Calu3 (cell line): ENCODE data around the gene TNFRSF19. TPM values are rescaled to one million over a fixed set of nuclear protein-coding genes. Genes with fewer than 3 reads are reported as not detected.

Experiments
- BruUV-seq: library from RNA; stranded (reverse); fragments of 400-500 nt; replicated peaks from 2 replicates; lab custom pipeline; 2021; lab: Mats Ljungman, UMichigan
- CTCF ChIA-PET: fragments of 300-600 bp; sonication (Branson Sonifier 250); formaldehyde crosslinking; loops from one replicate; lab custom pipeline; 2022; ENCODE audit warnings: antibody characterized with exemption; lab: Charles Lee
- DNase-seq: peaks from one replicate; pipeline ENCODE4 v3.0.0; 2022
- H3K27ac Mint-ChIP-seq: one replicate; pipeline ENCODE4 v1.8.0; 2022; ENCODE audit warnings: mixed read lengths; ENCODE audit not compliant: unreplicated experiment
- H3K27me3 Mint-ChIP-seq: one replicate; pipeline ENCODE4 v1.8.0; 2022; ENCODE audit warnings: mixed read lengths; ENCODE audit not compliant: unreplicated experiment
- H3K36me3 Mint-ChIP-seq: one replicate; pipeline ENCODE4 v1.8.0; 2022; ENCODE audit warnings: mild to moderate bottlenecking, moderate library complexity, mixed read lengths; ENCODE audit not compliant: insufficient read depth, unreplicated experiment
- H3K4me1 Mint-ChIP-seq: one replicate; pipeline ENCODE4 v1.8.0; 2022; ENCODE audit warnings: mild to moderate bottlenecking, low read depth, mixed read lengths; ENCODE audit not compliant: unreplicated experiment
- H3K4me3 Mint-ChIP-seq: one replicate; pipeline ENCODE4 v1.8.0; 2022; ENCODE audit warnings: mild to moderate bottlenecking, low read depth, moderate library complexity, mixed read lengths; ENCODE audit not compliant: unreplicated experiment
- H3K9me3 Mint-ChIP-seq: one replicate; pipeline ENCODE4 v1.8.0; 2022; ENCODE audit warnings: low read depth, mixed read lengths; ENCODE audit not compliant: unreplicated experiment
- intact Hi-C: fragments of 100-400 bp; cut with micrococcal nuclease; formaldehyde crosslinking; loops from one replicate; pipeline ENCODE4 v1.10.0; 2022; ENCODE audit not compliant: unreplicated experiment
- total RNA-seq: library from RNA; stranded (reverse); gene quantifications from 2 replicates; pipeline ENCODE4 v1.2.3, GENCODE V29; 2022
- TF ChIP-seq, protein P1 (sequence below): fragments of 200-600 bp; IDR thresholded peaks from one replicate; pipeline ENCODE4 v1.8.0; 2022; ENCODE audit warnings: antibody characterized with exemption; ENCODE audit not compliant: unreplicated experiment

Gene TNFRSF19
- total RNA-seq, 1 experiment from 2014 or later: 38.3 TPM

DNA sequence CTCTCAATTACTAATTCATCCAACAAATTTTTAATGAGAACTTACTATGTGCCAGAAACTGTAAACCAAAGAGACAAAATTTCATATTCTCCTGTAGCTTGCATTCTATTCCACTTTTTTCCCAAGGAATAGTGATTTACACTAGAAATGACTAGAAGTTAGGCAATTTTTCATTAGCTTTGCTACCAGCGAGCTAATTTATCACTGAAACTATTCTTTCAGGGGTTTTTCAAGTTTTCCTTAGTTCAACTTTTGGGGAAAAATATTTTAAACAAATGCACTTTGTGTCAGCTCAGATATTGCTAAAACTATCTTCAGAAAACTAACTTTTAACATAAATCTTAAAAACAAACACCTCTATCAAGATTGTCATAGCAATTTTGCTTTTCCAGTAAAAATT lies 5.4 kb downstream of the TNFRSF19 start:
- TF ChIP-seq, protein P1, sequence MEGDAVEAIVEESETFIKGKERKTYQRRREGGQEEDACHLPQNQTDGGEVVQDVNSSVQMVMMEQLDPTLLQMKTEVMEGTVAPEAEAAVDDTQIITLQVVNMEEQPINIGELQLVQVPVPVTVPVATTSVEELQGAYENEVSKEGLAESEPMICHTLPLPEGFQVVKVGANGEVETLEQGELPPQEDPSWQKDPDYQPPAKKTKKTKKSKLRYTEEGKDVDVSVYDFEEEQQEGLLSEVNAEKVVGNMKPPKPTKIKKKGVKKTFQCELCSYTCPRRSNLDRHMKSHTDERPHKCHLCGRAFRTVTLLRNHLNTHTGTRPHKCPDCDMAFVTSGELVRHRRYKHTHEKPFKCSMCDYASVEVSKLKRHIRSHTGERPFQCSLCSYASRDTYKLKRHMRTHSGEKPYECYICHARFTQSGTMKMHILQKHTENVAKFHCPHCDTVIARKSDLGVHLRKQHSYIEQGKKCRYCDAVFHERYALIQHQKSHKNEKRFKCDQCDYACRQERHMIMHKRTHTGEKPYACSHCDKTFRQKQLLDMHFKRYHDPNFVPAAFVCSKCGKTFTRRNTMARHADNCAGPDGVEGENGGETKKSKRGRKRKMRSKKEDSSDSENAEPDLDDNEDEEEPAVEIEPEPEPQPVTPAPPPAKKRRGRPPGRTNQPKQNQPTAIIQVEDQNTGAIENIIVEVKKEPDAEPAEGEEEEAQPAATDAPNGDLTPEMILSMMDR: no peak
- CTCF ChIA-PET: no interaction called here
- Mint-ChIP-seq H3K36me3 (peaks cover 23% of the 10 kb centered on the region), H3K4me3 (no peak overlapping the region), H3K27ac (no peak overlapping the region), H3K27me3 (no peaks in the 10 kb centered on the region), H3K4me1 (peaks cover 10% of the 10 kb centered on the region), H3K9me3 (no peaks in the 10 kb centered on the region)
- intact Hi-C loops: no loop called here
- BruUV-seq: no TSS peak
- DNase-seq: no peak

DNA sequence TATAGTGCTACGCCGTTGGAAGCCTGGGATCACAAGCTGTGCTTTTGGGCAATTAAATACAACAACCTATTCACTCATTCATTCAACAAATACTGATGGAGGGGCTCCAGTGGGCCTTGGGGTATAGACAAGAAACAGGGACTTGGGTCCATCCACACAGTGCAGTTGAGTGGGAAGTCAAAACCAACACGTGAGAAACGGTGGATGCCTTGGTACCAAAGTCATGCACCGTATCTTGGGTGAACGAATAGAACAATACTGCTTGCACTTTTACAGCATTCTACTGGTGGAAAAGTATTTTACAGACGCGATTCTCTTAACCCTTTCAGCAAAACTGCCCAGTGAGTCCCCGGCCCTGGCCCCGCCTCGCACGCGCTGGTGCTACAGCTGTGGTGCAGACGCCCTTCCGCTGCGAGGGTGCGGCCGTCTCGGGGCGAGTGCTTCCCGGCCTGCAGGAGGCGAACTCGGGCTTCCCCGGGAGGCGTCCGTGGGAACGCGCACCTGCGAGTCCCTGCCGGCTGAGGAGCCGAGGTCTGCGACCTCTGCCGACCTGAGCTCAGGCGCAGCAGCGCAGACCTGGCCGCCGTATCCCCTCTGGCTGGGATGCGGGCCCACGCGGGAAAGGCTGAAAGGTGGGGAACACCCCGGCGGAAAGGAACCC lies 8.3 kb downstream of the TNFRSF19 start:
- intact Hi-C loops: no loop called here
- CTCF ChIA-PET: interaction anchor here (0.7 to 1.0 kb wide), 2 partner anchors 32 to 76 kb away, joined by 3 to 7 read pairs; no protein-coding TSS in a partner anchor
- TF ChIP-seq, protein P1: peak; percentile 40
- H3K27ac Mint-ChIP-seq: no peak overlapping the region
- peak overlapping the region; percentile 81 for H3K4me3 Mint-ChIP-seq
- H3K4me1 Mint-ChIP-seq: peaks cover 10% of the 10 kb centered on the region
- DNase-seq: peak; percentile 78
- H3K9me3 Mint-ChIP-seq: no peaks in the 10 kb centered on the region
- peaks cover 23% of the 10 kb centered on the region for H3K36me3 Mint-ChIP-seq
- no peaks in the 10 kb centered on the region for H3K27me3 Mint-ChIP-seq
- BruUV-seq: TSS peak; percentile 72

DNA sequence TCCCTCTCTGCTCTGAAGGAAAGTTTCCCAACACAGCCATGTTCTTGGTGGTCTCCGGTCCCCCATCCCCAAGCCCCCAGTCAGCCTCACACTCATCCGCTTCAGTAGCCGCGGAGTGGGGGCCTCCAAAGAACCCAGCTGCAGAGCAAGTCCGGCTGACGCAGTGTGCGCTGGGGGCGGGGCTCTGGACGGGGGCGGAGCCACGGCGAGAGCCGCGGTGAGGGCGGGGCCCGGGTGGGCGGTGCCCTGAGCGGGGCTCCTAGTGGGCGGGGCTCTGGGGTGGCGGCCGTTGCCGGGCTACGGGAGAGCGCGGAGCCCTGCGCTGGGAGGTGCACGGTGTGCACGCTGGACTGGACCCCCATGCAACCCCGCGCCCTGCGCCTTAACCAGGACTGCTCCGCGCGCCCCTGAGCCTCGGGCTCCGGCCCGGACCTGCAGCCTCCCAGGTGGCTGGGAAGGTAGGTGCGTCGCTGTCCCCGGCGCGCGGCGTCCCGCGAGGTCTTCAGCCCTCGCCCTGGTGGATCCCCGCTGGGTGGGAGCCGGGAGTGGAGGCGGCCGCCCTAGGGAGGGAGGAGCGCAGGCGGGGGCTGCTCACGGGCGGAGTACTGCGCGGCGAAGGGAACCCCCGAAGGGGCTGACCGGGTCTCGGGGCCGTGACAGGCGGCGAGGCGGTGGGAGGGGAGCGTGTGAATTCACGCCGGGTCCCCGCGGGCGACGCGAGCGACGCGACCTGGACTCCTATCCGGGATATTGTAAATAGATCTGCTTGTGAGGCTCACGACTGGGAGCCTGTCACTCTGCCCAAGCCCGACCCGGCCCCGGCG lies 9.1 kb downstream of the TNFRSF19 start:
- Mint-ChIP-seq H3K36me3 (peaks cover 23% of the 10 kb centered on the region), H3K27ac (peak overlapping the region; percentile 64), H3K27me3 (no peaks in the 10 kb centered on the region), H3K4me3 (peak overlapping the region; percentile 81), H3K9me3 (no peaks in the 10 kb centered on the region), H3K4me1 (peaks cover 10% of the 10 kb centered on the region)
- CTCF ChIA-PET: interaction anchor here (0.6 to 1.0 kb wide), 3 partner anchors 32 to 128 kb away, joined by 3 to 7 read pairs (median 3); no protein-coding TSS in a partner anchor
- TF ChIP-seq, protein P1: no peak
- peak; percentile 94 for DNase-seq
- intact Hi-C loops: no loop called here
- BruUV-seq: no TSS peak

DNA sequence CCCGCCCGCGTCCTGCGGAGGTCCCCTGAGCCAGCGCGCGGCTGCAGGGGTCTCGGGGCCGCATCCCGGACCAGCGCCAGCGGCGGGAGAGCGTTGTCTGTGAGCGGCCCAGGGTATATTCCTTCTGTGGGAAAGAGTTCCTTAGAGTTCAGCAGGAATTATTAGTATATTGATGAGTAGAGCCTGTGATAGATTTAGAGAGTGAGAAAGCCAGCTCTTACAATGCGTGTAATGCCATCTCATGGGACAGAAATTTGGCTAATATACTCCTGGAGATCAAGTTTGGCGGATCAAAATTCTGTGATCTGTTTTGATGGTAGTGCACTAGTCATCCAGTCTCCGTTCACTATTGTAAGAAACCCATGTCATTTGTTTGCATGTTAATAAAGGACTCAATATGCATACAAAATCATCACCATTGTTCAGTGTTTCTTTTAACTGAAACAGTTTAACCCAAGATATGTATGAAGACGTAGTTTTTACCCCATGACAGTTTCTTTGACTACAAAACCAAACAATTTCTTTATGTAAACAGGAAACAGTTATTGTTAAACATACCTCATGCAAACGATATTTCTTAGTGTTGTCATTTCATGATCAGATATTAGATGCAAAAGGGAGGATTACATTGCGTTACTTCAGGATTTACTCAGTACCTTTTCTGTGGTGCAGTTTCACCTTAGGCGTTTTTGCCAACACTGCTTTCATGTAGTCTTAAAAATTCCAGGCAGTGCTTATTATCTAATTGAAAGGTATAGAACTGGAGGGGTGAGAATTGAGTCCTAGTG lies 9.9 kb downstream of the TNFRSF19 start:
- DNase-seq: no peak
- TF ChIP-seq, protein P1: no peak
- Mint-ChIP-seq H3K4me3 (peak overlapping the region; percentile 81), H3K27ac (no peak overlapping the region), H3K27me3 (no peaks in the 10 kb centered on the region), H3K36me3 (peaks cover 23% of the 10 kb centered on the region), H3K4me1 (peaks cover 10% of the 10 kb centered on the region), H3K9me3 (no peaks in the 10 kb centered on the region)
- BruUV-seq: TSS peak; percentile 42
- CTCF ChIA-PET: no interaction called here
- intact Hi-C loops: loop anchor here (5.0 to 10.0 kb wide), 3 partner anchors 42 to 287 kb away; no protein-coding TSS in a partner anchor
